Fibroblast of the conjunctiva (primary cell): ENCODE results near the gene MACROD2.

Source experiments
- DNase-seq: peaks from one replicate; pipeline ENCODE4 v3.0.0-alpha.2; 2010; ENCODE audit warnings: low read depth

MACROD2 gene

GRCh38 chr20:15542655-15543054, 1547.3 kb downstream of the MACROD2 start:
- DNase-seq, result no peak

- DNase-seq, result no peak
Measured at GRCh38 chr20:15544742-15545141, 1549.4 kb downstream of the MACROD2 start.

- DNase-seq, result no peak
Measured at GRCh38 chr20:15546525-15547023, 1551.3 kb downstream of the MACROD2 start.

GRCh38 chr20:15547119-15547518, 1551.8 kb downstream of the MACROD2 start:
- DNase-seq, result no peak

- DNase-seq, result no peak
Measured at GRCh38 chr20:15550116-15550870, 1555.0 kb downstream of the MACROD2 start.

- DNase-seq, result no peak
Measured at GRCh38 chr20:15555913-15556312, 1560.6 kb downstream of the MACROD2 start.

- DNase-seq, result no peak
Measured at GRCh38 chr20:15556869-15557268, 1561.6 kb downstream of the MACROD2 start.

- no peak for DNase-seq
Measured at GRCh38 chr20:15561070-15561569, 1565.8 kb downstream of the MACROD2 start.

GRCh38 chr20:15561707-15562404, 1566.5 kb downstream of the MACROD2 start:
- DNase-seq, result no peak

GRCh38 chr20:15563836-15564235, 1568.5 kb downstream of the MACROD2 start:
- DNase-seq, result no peak

GRCh38 chr20:15564981-15565380, 1569.7 kb downstream of the MACROD2 start:
- DNase-seq, result no peak

GRCh38 chr20:15565786-15566185, 1570.5 kb downstream of the MACROD2 start:
- DNase-seq, result no peak

GRCh38 chr20:15567219-15567618, 1571.9 kb downstream of the MACROD2 start:
- DNase-seq, result no peak

GRCh38 chr20:15570156-15570555, 1574.8 kb downstream of the MACROD2 start:
- no peak for DNase-seq

GRCh38 chr20:15571056-15571455, 1575.7 kb downstream of the MACROD2 start:
- DNase-seq, result no peak

GRCh38 chr20:15575255-15575654, 1579.9 kb downstream of the MACROD2 start:
- DNase-seq, result no peak

- no peak for DNase-seq
Measured at GRCh38 chr20:15576411-15576810, 1581.1 kb downstream of the MACROD2 start.

GRCh38 chr20:15578113-15578512, 1582.8 kb downstream of the MACROD2 start:
- no peak for DNase-seq

- DNase-seq, result no peak
Measured at GRCh38 chr20:15579688-15580087, 1584.4 kb downstream of the MACROD2 start.

- no peak for DNase-seq
Measured at GRCh38 chr20:15582146-15582760, 1586.9 kb downstream of the MACROD2 start.

GRCh38 chr20:15584507-15584906, 1589.2 kb downstream of the MACROD2 start:
- DNase-seq, result no peak

- DNase-seq, result no peak
Measured at GRCh38 chr20:15593081-15593480, 1597.8 kb downstream of the MACROD2 start.
